ENCODE measurements around the gene SPECC1L. TPM values are rescaled to one million over a fixed set of nuclear protein-coding genes. Genes with fewer than 3 reads are reported as not detected.
"Not testable (repeated sequence)": the region's sequence is repeated elsewhere in the genome, so short reads cannot be mapped to it uniquely, and the experiment has no call there.

The SPECC1L gene
- total RNA-seq, 1 donor from 2014 or later, result 69.2 TPM

GRCh38 chr22:24236656-24237055 is 34.0 kb upstream of the SPECC1L start:
- TF ChIP-seq CTCF (IDR thresholded peaks at IDR 0.05; ENCODE audit: insufficient read depth, low read depth, low read length) (no peak), EZH2 (IDR thresholded peaks at IDR 0.05; ENCODE audit: insufficient read depth, low read length) (no peak)
- no peak overlapping the region for H3K9ac ChIP-seq (ENCODE audit: low read length)
- H3K27ac Mint-ChIP-seq (ENCODE audit: unreplicated experiment), result no peak overlapping the region
- no peaks in the 10 kb centered on the region for H3K4me1 Mint-ChIP-seq (ENCODE audit: low read depth, unreplicated experiment)
- H3K9me3 ChIP-seq (ENCODE audit: insufficient read depth, low read depth, low read length), result no peaks in the 10 kb centered on the region
- H3K36me3 ChIP-seq (ENCODE audit: insufficient read depth, low read length), result no peaks in the 10 kb centered on the region
- H3K9me3 Mint-ChIP-seq (ENCODE audit: unreplicated experiment), result no peaks in the 10 kb centered on the region
- H4K20me1 ChIP-seq (ENCODE audit: insufficient read depth, low read length), result no peaks in the 10 kb centered on the region
- H2AFZ ChIP-seq (ENCODE audit: low read depth, low read length), result no peak overlapping the region
- no peak overlapping the region for H3K4me3 Mint-ChIP-seq (ENCODE audit: unreplicated experiment)
- no peak overlapping the region for H3K27ac ChIP-seq (ENCODE audit: low read depth, low read length)
- H3K4me3 ChIP-seq (ENCODE audit: insufficient read depth, low read depth, low read length), result no peak overlapping the region
- DNase-seq (ENCODE audit: low read depth) (no peak), FAIRE-seq (no peak)
- H3K36me3 Mint-ChIP-seq (ENCODE audit: low read depth, unreplicated experiment), result no peaks in the 10 kb centered on the region
- no peaks in the 10 kb centered on the region for H3K27me3 ChIP-seq (ENCODE audit: insufficient read depth, low read length)
- peaks cover 4% of the 10 kb centered on the region for H3K27me3 Mint-ChIP-seq (ENCODE audit: low read depth, unreplicated experiment)
- H3K4me2 ChIP-seq (ENCODE audit: low read length), result no peak overlapping the region
- no peaks in the 10 kb centered on the region for H3K79me2 ChIP-seq (ENCODE audit: insufficient read depth, low read length)
- H3K4me1 ChIP-seq (ENCODE audit: insufficient read depth, low read length), result no peaks in the 10 kb centered on the region

GRCh38 chr22:24238101-24238694 is 32.4 kb upstream of the SPECC1L start:
- not testable (repeated sequence) for H3K36me3 Mint-ChIP-seq (ENCODE audit: low read depth, unreplicated experiment); FAIRE-seq; H3K4me2 ChIP-seq (ENCODE audit: low read length); H3K9me3 Mint-ChIP-seq (ENCODE audit: unreplicated experiment); H3K27me3 ChIP-seq (ENCODE audit: insufficient read depth, low read length); H3K9ac ChIP-seq (ENCODE audit: low read length); H3K27ac ChIP-seq (ENCODE audit: low read depth, low read length); H4K20me1 ChIP-seq (ENCODE audit: insufficient read depth, low read length); H3K4me3 Mint-ChIP-seq (ENCODE audit: unreplicated experiment); H3K36me3 ChIP-seq (ENCODE audit: insufficient read depth, low read length); H3K79me2 ChIP-seq (ENCODE audit: insufficient read depth, low read length); H3K4me3 ChIP-seq (ENCODE audit: insufficient read depth, low read depth, low read length); H3K4me1 ChIP-seq (ENCODE audit: insufficient read depth, low read length); H3K9me3 ChIP-seq (ENCODE audit: insufficient read depth, low read depth, low read length); H3K27me3 Mint-ChIP-seq (ENCODE audit: low read depth, unreplicated experiment); H3K27ac Mint-ChIP-seq (ENCODE audit: unreplicated experiment); H2AFZ ChIP-seq (ENCODE audit: low read depth, low read length); DNase-seq (ENCODE audit: low read depth); H3K4me1 Mint-ChIP-seq (ENCODE audit: low read depth, unreplicated experiment)

- H3K4me1 Mint-ChIP-seq (ENCODE audit: low read depth, unreplicated experiment), result peaks cover 14% of the 10 kb centered on the region
- no peak overlapping the region for H3K27ac Mint-ChIP-seq (ENCODE audit: unreplicated experiment)
- no peaks in the 10 kb centered on the region for H3K9me3 ChIP-seq (ENCODE audit: insufficient read depth, low read depth, low read length)
- no peak overlapping the region for H3K4me3 Mint-ChIP-seq (ENCODE audit: unreplicated experiment)
- DNase-seq (ENCODE audit: low read depth) (no peak), FAIRE-seq (no peak)
- H3K9me3 Mint-ChIP-seq (ENCODE audit: unreplicated experiment), result no peaks in the 10 kb centered on the region
- no peak overlapping the region for H3K27ac ChIP-seq (ENCODE audit: low read depth, low read length)
- peaks cover 4% of the 10 kb centered on the region for H3K27me3 Mint-ChIP-seq (ENCODE audit: low read depth, unreplicated experiment)
- no peaks in the 10 kb centered on the region for H3K36me3 Mint-ChIP-seq (ENCODE audit: low read depth, unreplicated experiment)
- H3K36me3 ChIP-seq (ENCODE audit: insufficient read depth, low read length), result no peaks in the 10 kb centered on the region
- no peak for TF ChIP-seq CTCF (IDR thresholded peaks at IDR 0.05; ENCODE audit: insufficient read depth, low read depth, low read length)
- TF ChIP-seq EZH2 (IDR thresholded peaks at IDR 0.05; ENCODE audit: insufficient read depth, low read length), result no peak
- H3K4me2 ChIP-seq (ENCODE audit: low read length), result no peak overlapping the region
- no peaks in the 10 kb centered on the region for H3K79me2 ChIP-seq (ENCODE audit: insufficient read depth, low read length)
- H3K9ac ChIP-seq (ENCODE audit: low read length), result no peak overlapping the region
- H2AFZ ChIP-seq (ENCODE audit: low read depth, low read length), result no peak overlapping the region
- H3K27me3 ChIP-seq (ENCODE audit: insufficient read depth, low read length), result no peaks in the 10 kb centered on the region
- peaks cover 21% of the 10 kb centered on the region for H3K4me1 ChIP-seq (ENCODE audit: insufficient read depth, low read length)
- H3K4me3 ChIP-seq (ENCODE audit: insufficient read depth, low read depth, low read length), result no peak overlapping the region
- no peaks in the 10 kb centered on the region for H4K20me1 ChIP-seq (ENCODE audit: insufficient read depth, low read length)
Measured at GRCh38 chr22:24240381-24240780, 30.2 kb upstream of the SPECC1L start.

GRCh38 chr22:24240985-24241692 is 29.5 kb upstream of the SPECC1L start:
- peaks cover 28% of the 10 kb centered on the region for H3K4me1 ChIP-seq (ENCODE audit: insufficient read depth, low read length)
- not testable (repeated sequence) for H3K36me3 Mint-ChIP-seq (ENCODE audit: low read depth, unreplicated experiment); H3K27me3 Mint-ChIP-seq (ENCODE audit: low read depth, unreplicated experiment); H2AFZ ChIP-seq (ENCODE audit: low read depth, low read length); DNase-seq (ENCODE audit: low read depth); H3K9me3 ChIP-seq (ENCODE audit: insufficient read depth, low read depth, low read length); H4K20me1 ChIP-seq (ENCODE audit: insufficient read depth, low read length); H3K4me3 Mint-ChIP-seq (ENCODE audit: unreplicated experiment); H3K36me3 ChIP-seq (ENCODE audit: insufficient read depth, low read length); H3K4me3 ChIP-seq (ENCODE audit: insufficient read depth, low read depth, low read length); H3K27ac Mint-ChIP-seq (ENCODE audit: unreplicated experiment); H3K79me2 ChIP-seq (ENCODE audit: insufficient read depth, low read length); H3K4me2 ChIP-seq (ENCODE audit: low read length); H3K9ac ChIP-seq (ENCODE audit: low read length); FAIRE-seq; H3K9me3 Mint-ChIP-seq (ENCODE audit: unreplicated experiment); H3K27me3 ChIP-seq (ENCODE audit: insufficient read depth, low read length); H3K27ac ChIP-seq (ENCODE audit: low read depth, low read length)
- peaks cover 14% of the 10 kb centered on the region for H3K4me1 Mint-ChIP-seq (ENCODE audit: low read depth, unreplicated experiment)
